GM12878 (cell line): ENCODE data around the gene NCBP3. TPM values are rescaled to one million over a fixed set of nuclear protein-coding genes. Genes with fewer than 3 reads are reported as not detected.

Experiments
- ATAC-seq: fragments of 200-7000 bp; cut with Tn5 transposase; 3 replicates; pipeline ENCODE4 v1.9.1; 2020; ENCODE audit warnings: mild to moderate bottlenecking, moderate library complexity
- BruUV-seq: library from RNA; stranded (reverse); fragments of 400-500 nt; replicated peaks from 2 replicates; lab custom pipeline; 2021; lab: Mats Ljungman, UMichigan
- CTCF ChIA-PET: fragments of 300-600 bp; sonication (Branson Sonifier 250); formaldehyde crosslinking; extraction: SDS; loops from one replicate; lab custom pipeline; 2021; ENCODE audit warnings: inconsistent platforms; lab: Yijun Ruan, JAX
- POLR2A ChIA-PET: fragments of 350-600 bp; formaldehyde crosslinking; extraction: SDS; loops from one replicate; lab custom pipeline; 2021; ENCODE audit warnings: inconsistent platforms; lab: Charles Lee
- RAD21 ChIA-PET: fragments of 300-600 bp; sonication (Branson Sonifier 250); formaldehyde crosslinking; loops from one replicate; lab custom pipeline; 2023; ENCODE audit warnings: antibody characterized with exemption; ENCODE audit not compliant: unreplicated experiment; lab: Charles Lee
- SMC1A ChIA-PET: fragments of 300-600 bp; sonication (Branson Sonifier 250); formaldehyde crosslinking; loops from one replicate; lab custom pipeline; 2023; ENCODE audit not compliant: unreplicated experiment, uncharacterized antibody; lab: Charles Lee
- DNase-seq: peaks from one replicate; pipeline ENCODE4 v3.0.0-alpha.2; 2011; ENCODE audit warnings: low read depth, low spot score
- FAIRE-seq: peaks from 3 replicates; lab custom pipeline; 2011; peaks lifted over from hg19 to GRCh38; lab: Jason Lieb, UNC
- H2AFZ ChIP-seq: 2 replicates; pipeline ENCODE4 v1.6.0; 2011; ENCODE audit warnings: low read depth, low read length, control low read depth; ENCODE audit not compliant: control insufficient read depth
- H3K27ac ChIP-seq: 2 replicates; pipeline ENCODE4 v1.5.1; 2011; ENCODE audit warnings: control low read depth; ENCODE audit not compliant: control insufficient read depth, insufficient read depth
- H3K27me3 ChIP-seq, 2 experiments: replicated peaks in 1 of 2; 2 replicates each; pipeline versions ENCODE4 v1.6.0 to v1.6.1; 2011; ENCODE audit warnings: low read length in 1 of 2; ENCODE audit not compliant: control insufficient read depth in 2 of 2, insufficient read depth in 2 of 2
- H3K36me3 ChIP-seq, 2 experiments: 2 replicates each; pipeline ENCODE4 v1.5.1; 2011; ENCODE audit warnings: low read length in 1 of 2; ENCODE audit not compliant: control insufficient read depth in 2 of 2, insufficient read depth in 2 of 2
- H3K4me1 ChIP-seq: 2 replicates; pipeline ENCODE4 v1.6.1; 2011; ENCODE audit warnings: mild to moderate bottlenecking, low read length, moderate library complexity, mixed read lengths; ENCODE audit not compliant: control insufficient read depth, insufficient read depth
- H3K4me2 ChIP-seq: 2 replicates; pipeline ENCODE4 v1.6.0; 2011; ENCODE audit warnings: control low read depth; ENCODE audit not compliant: control insufficient read depth, insufficient read depth
- H3K4me3 ChIP-seq: fragments of 200-600 bp; sonication (generic); 2 replicates; pipeline ENCODE4 v1.5.1; 2016
- H3K79me2 ChIP-seq: 2 replicates; pipeline ENCODE4 v1.6.0; 2011; ENCODE audit warnings: low read length; ENCODE audit not compliant: control insufficient read depth, insufficient read depth
- H3K9ac ChIP-seq: 2 replicates; pipeline ENCODE4 v1.8.0; 2011; ENCODE audit warnings: low read length, control low read depth, mixed read lengths; ENCODE audit not compliant: control insufficient read depth, insufficient read depth
- H3K9me3 ChIP-seq: replicated peaks from 3 replicates; pipeline ENCODE4 v1.5.1; 2011; ENCODE audit warnings: mild to moderate bottlenecking, low read length; ENCODE audit not compliant: control insufficient read depth, insufficient read depth
- H4K20me1 ChIP-seq: 2 replicates; pipeline ENCODE4 v1.6.0; 2011; ENCODE audit not compliant: control insufficient read depth, insufficient read depth
- ATF3 ChIP-seq: IDR thresholded peaks from 2 replicates; pipeline ENCODE4 v1.6.1; 2011; ENCODE audit warnings: low read depth, mild to moderate bottlenecking, low read length, moderate library complexity, borderline replicate concordance; ENCODE audit errors: extremely low read depth
- CBX3 ChIP-seq: fragments of 200-600 bp; sonication (generic); IDR thresholded peaks from 2 replicates; pipeline ENCODE4 v1.6.1; 2016; ENCODE audit warnings: low read depth, borderline replicate concordance
- CHD4 ChIP-seq: fragments of 200-600 bp; sonication (generic); IDR thresholded peaks from 2 replicates; pipeline ENCODE4 v1.6.1; 2016; ENCODE audit warnings: mild to moderate bottlenecking
- MTA3 ChIP-seq: IDR thresholded peaks from 2 replicates; pipeline ENCODE4 v1.6.1; 2012; ENCODE audit warnings: low read length, inconsistent platforms, borderline replicate concordance
- ZBTB40 ChIP-seq: fragments of 450-650 bp; IDR thresholded peaks from 2 replicates; pipeline ENCODE4 v1.6.1; 2016; ENCODE audit warnings: mild to moderate bottlenecking, moderate library complexity, borderline replicate concordance
- ZZZ3 ChIP-seq: IDR thresholded peaks from 2 replicates; pipeline ENCODE4 v1.6.1; 2011; ENCODE audit warnings: low read depth; ENCODE audit not compliant: control insufficient read depth, insufficient read length
- WGBS: methylation state at CpG from one replicate; pipeline ENCODE4 v1.1.6; 2016; ENCODE audit warnings: low lambda C conversion rate; ENCODE audit not compliant: insufficient replicate concordance, insufficient coverage; ENCODE audit errors: missing lambda C conversion rate; 5-methylcytosine and 5-hydroxymethylcytosine counted together
- in situ Hi-C: fragments of 300-500 bp; cut with MboI; formaldehyde crosslinking; loops from 9 replicates; pipeline ENCODE4 v1.14.3; 2018; ENCODE audit warnings: mixed read lengths
- intact Hi-C: fragments of 100-400 bp; cut with micrococcal nuclease; formaldehyde crosslinking; loops from one replicate; pipeline ENCODE4 v1.14.2; 2022; ENCODE audit not compliant: unreplicated experiment
- polyA plus RNA-seq, 11 experiments: library from polyadenylated mRNA; depleted of rRNA in 4 of 11; unstranded in 6 of 11; stranded (reverse) in 5 of 11; fragments of >200 nt; fragmentation: Nextera tagmentation in 4 of 11; fragmentation: Illumina TruSeq in 1 of 11; extraction: Ambion mirVana in 4 of 11; extraction: Trizol in 1 of 11; gene quantifications; 1 replicate in 1 of 11; 2 replicates in 10 of 11; pipeline versions ENCODE4 v1.2.1 to v1.2.3, GENCODE V29; 2011 to 2016; ENCODE audit warnings: inconsistent platforms in 2 of 11, missing spikeins in 2 of 11, low read depth in 1 of 11
- total RNA-seq, 4 experiments: library from RNA; depleted of rRNA in 3 of 4; stranded (reverse); fragments of >200 nt in 3 of 4; fragmentation: Illumina TruSeq in 1 of 4; extraction: Trizol in 1 of 4; gene quantifications; 2 replicates each; pipeline versions ENCODE4 v1.2.1 to v1.2.3, GENCODE V29; 2013 to 2021
- TF ChIP-seq, protein P1 (sequence below): fragments of 450-650 bp; IDR thresholded peaks from 2 replicates; pipeline ENCODE4 v1.6.1; 2017; ENCODE audit warnings: mild to moderate bottlenecking, moderate library complexity
- TF ChIP-seq, protein P2 (sequence below): fragments of 150-350 bp; IDR thresholded peaks from 2 replicates; pipeline ENCODE4 v1.6.1; 2014; ENCODE audit warnings: mild to moderate bottlenecking, low read depth, low read length

The NCBP3 gene
- total and polyA plus RNA-seq, 10 of the 15 experiments (the other 5 are each of a cell fraction or from before 2014, with no cell fraction given), result 5.2 to 32.0 (median 23.2) TPM

GRCh38 chr17:3894188-3894587, 48.1 kb upstream of the NCBP3 start:
- peaks cover 0 to 2% of the 10 kb centered on the region in 2 experiments; a peak in 1 of 4 replicates for H3K27me3 ChIP-seq
- no peaks in the 10 kb centered on the region for H3K9me3 ChIP-seq
- intact Hi-C loops (no loop called here), in situ Hi-C loops (no loop called here)
- CTCF ChIA-PET, result interaction anchor here (1.0 to 2.0 kb wide), 6 partner anchors 11 to 212 kb away, joined by 3 to 15 read pairs (median 6); partner anchors contain the start of gene NCBP3
- POLR2A ChIA-PET, result no interaction called here
- peaks cover 3% of the 10 kb centered on the region for H3K4me1 ChIP-seq
- H3K79me2 ChIP-seq, result no peaks in the 10 kb centered on the region
- H4K20me1 ChIP-seq, result no peaks in the 10 kb centered on the region
- no peak overlapping the region for H3K4me2 ChIP-seq
- H3K9ac ChIP-seq, result no peak overlapping the region
- no TSS peak for BruUV-seq
- no peak for ATAC-seq
- H3K27ac ChIP-seq, result no peak overlapping the region
- FAIRE-seq, result no peak
- no peak overlapping the region for H3K4me3 ChIP-seq
- RAD21 ChIA-PET, result no interaction called here
- TF ChIP-seq, protein P1, sequence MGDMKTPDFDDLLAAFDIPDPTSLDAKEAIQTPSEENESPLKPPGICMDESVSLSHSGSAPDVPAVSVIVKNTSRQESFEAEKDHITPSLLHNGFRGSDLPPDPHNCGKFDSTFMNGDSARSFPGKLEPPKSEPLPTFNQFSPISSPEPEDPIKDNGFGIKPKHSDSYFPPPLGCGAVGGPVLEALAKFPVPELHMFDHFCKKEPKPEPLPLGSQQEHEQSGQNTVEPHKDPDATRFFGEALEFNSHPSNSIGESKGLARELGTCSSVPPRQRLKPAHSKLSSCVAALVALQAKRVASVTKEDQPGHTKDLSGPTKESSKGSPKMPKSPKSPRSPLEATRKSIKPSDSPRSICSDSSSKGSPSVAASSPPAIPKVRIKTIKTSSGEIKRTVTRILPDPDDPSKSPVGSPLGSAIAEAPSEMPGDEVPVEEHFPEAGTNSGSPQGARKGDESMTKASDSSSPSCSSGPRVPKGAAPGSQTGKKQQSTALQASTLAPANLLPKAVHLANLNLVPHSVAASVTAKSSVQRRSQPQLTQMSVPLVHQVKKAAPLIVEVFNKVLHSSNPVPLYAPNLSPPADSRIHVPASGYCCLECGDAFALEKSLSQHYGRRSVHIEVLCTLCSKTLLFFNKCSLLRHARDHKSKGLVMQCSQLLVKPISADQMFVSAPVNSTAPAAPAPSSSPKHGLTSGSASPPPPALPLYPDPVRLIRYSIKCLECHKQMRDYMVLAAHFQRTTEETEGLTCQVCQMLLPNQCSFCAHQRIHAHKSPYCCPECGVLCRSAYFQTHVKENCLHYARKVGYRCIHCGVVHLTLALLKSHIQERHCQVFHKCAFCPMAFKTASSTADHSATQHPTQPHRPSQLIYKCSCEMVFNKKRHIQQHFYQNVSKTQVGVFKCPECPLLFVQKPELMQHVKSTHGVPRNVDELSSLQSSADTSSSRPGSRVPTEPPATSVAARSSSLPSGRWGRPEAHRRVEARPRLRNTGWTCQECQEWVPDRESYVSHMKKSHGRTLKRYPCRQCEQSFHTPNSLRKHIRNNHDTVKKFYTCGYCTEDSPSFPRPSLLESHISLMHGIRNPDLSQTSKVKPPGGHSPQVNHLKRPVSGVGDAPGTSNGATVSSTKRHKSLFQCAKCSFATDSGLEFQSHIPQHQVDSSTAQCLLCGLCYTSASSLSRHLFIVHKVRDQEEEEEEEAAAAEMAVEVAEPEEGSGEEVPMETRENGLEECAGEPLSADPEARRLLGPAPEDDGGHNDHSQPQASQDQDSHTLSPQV, result no peak
- TF ChIP-seq ZBTB40, result no peak
- TF ChIP-seq ZZZ3, result no peak
- TF ChIP-seq MTA3, result no peak
- TF ChIP-seq, protein P2, sequence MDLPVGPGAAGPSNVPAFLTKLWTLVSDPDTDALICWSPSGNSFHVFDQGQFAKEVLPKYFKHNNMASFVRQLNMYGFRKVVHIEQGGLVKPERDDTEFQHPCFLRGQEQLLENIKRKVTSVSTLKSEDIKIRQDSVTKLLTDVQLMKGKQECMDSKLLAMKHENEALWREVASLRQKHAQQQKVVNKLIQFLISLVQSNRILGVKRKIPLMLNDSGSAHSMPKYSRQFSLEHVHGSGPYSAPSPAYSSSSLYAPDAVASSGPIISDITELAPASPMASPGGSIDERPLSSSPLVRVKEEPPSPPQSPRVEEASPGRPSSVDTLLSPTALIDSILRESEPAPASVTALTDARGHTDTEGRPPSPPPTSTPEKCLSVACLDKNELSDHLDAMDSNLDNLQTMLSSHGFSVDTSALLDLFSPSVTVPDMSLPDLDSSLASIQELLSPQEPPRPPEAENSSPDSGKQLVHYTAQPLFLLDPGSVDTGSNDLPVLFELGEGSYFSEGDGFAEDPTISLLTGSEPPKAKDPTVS, result no peak
- TF ChIP-seq CHD4, result no peak
- no peak for TF ChIP-seq CBX3
- no peak for TF ChIP-seq ATF3
- 68% methylated on average over 5 of the region's 5 CpGs for WGBS
- SMC1A ChIA-PET, result interaction anchor here (0.6 to 1.6 kb wide), 4 partner anchors 9 to 48 kb away, joined by 3 to 4 read pairs (median 3); no protein-coding TSS in a partner anchor
- H2AFZ ChIP-seq, result no peak overlapping the region
- H3K36me3 ChIP-seq, result no peaks in the 10 kb centered on the region
- DNase-seq, result no peak
